NCI-H774 (cell line): ENCODE results near the gene SNX17.
A peak's percentile ranks its signal among the peaks of the same experiment; 100 is the strongest.
"Not testable (repeated sequence)": the region's sequence is repeated elsewhere in the genome, so short reads cannot be mapped to it uniquely, and the experiment has no call there.

ENCODE experiments used
- DNase-seq: peaks from one replicate; lab custom pipeline; 2025; lab: John Stamatoyannopoulos, UW

Gene SNX17

DNA sequence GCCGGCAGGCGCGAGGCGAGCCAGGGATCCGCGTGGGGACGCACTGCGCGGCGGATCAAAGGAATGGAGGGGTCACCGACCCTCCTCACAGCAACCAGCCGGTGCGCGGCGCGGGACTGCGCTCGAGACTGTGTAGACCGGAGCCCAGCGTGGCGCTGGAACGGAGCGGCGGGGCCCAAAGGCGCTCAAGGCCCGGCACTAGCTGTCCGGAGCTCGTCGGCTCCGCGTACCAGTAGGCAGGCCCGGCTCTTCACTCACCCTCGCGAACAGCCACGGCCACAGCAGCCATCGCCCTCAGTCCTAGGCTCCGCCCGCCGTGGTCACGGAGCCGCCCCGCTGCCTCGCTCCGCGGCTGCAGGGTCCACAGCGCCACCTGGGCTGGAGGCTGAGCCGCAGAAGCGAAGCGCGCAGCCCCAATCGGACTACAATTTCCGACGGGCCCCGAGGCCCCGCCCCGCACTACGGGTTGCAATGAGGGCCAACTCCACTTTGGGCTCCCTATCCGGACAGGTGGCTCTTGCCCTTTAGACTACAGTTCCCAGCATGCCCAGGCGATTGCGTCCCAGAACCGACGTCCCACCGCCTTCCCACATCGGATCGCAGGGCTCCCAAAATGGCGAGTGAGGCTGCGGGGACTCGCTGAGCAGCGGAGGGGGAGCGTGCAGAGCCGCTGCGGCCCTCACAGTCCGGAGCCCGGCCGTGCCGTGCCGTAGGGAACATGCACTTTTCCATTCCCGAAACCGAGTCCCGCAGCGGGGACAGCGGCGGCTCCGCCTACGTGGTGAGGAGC lies at the start of gene SNX17, which contains the start of gene EIF2B4:
TSS of gene SNX17 (plus strand) at position 591 of the 790 bp plus-strand sequence. CDS start at position 719, 128 bp downstream.
TSS of gene EIF2B4 (minus strand) at position 313 of the 790 bp plus-strand sequence. CDS start at position 289, 24 bp downstream.
- peak; percentile 97 for DNase-seq

DNA sequence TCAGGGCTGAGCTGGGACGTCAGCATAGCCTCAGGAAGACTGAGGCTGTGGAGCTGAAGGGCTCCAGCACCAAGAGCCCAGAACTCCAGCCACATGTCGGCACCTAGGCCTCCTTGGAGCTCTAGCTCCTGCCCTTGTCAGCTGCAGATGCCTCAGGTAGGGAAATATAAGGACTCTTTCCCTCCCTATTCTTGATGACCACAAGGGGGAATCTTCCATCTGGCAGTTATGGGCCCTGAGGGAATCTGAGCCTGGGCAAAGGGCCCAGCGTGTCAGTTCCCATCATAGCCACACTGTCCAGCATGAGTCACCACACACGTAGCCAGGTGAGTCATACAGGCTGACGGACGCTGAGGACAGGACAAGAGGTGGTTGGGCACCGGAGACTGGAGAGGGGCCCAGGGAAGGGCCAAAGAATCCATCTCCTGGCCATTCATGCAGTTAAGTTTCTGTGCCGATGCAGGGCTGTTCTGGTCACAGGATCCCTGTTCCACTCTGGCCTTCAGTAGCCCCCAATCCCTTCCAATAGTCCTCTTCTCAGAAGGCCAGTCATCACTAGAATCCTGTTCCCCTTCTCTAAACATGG lies 49.4 kb upstream of the SNX17 start:
- no peak for DNase-seq

- DNase-seq, result no peak
Measured at GRCh38 chr2:27322301-27322765, 48.1 kb upstream of the SNX17 start.

DNA sequence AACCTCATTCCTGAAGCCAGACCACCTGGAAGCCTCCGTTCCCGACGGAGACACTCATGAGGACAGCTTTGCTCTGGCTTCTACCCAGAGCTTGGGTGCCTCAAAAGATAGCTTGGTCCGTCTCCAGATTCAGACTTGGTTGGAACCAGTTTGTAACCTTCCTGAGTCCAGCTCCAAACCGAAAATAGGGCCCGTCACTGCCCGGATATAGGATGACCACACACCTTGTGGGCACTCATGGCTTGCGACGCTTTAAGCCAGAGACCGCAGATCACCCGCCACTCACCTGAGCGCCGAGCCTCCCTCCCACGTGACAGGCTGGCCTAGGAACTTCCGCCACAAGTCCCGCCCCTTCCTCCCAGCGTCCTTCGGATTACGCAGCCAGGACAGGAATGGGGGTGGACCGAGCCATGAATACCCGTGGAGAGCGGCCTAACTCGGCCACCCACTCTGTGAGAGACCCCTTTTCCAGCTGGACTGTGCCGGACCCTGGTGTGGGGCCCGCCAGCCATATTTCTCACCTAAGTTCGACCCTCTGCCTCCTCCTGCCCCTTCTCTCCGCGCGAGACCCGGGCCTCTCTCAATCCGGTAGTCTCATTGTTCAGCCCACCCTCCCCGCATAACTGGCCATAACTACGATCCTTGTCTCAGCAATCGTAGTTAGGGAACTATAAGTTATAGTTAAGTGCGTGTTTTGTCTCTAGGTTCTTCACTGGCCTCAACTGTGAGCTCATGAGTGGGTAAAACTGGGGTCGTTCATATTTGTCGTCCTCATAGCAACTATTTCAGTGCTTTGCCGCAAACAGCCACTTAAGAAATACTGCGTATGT lies 47.4 kb upstream of the SNX17 start, which contains the start of gene MPV17:
TSS of gene MPV17 (minus strand) at position 332 of the 830 bp plus-strand sequence. CDS start 580 bp downstream, outside the sequence.
- DNase-seq, result peak; percentile 85

GRCh38 chr2:27323596-27324285 lies 46.7 kb upstream of the SNX17 start:
- DNase-seq, result no peak

GRCh38 chr2:27324720-27325119 lies 45.7 kb upstream of the SNX17 start:
- DNase-seq, result no peak

DNA sequence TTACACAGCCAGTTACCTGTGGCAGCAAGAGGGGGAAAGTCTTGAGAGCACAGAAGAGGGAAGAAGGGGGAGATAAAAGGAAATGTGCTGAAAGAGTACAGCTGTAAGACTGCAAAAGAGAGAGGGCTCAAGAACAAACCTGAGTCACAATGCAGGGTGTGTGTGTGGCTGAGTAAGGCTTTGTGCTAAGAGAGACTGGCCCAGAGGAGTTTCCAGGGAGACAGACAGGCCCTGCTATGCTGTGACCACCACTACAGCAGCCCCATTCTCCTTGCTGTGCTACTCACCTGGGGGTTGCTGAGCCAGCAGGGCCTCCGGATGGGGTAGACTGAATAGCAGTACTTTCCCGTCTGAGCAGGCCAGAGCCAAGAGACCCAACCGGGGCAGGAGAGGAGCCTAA lies 35.1 kb upstream of the SNX17 start:
- DNase-seq, result no peak

GRCh38 chr2:27336173-27336572 lies 34.2 kb upstream of the SNX17 start:
- DNase-seq, result no peak

DNA sequence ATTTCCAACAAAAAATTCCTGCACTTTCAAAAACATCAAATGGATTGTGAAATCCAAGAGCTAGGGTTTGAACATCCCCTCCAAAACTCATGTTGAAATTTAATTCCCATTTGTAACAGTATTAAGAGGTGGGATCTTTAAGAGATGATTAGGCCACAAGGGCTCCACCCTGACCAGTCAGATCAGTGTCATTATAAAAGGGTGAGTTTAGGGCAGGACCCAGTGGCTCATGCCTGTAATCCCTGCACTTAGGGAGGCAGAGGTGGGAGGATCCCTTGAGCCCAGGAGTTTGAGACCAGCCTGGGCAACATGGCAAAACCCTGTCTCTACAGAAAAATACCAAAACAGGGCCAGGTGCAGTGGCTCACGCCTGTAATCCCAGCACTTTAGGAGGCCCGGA lies 22.8 kb upstream of the SNX17 start:
- no peak for DNase-seq

DNA sequence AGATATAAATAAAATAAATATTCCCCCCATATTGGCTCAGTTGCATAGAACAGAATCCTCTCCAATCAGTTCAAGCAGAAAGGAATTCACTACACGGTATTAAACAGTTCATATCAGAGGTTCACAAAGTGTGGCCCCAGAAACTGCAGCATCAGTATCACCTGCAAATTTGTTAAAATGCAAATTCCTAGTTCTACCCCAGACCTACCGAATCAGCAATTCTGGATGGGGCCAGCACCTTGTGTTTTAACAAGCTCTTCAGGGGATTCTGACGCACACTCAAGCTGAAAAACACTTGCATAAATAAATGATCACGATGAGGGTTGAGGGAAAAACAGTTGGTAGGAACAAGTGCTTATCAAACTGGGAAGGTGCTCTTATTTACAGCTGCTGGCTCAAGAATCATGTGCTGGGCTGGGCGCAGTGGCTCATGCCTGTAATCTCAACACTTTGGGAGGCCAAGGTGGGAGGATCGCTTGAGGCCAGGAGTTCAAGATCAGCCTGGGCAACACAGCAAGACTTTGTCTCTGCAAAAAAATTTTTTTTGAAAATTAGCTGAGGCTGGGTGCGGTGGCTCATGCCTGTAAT lies 20.2 kb upstream of the SNX17 start:
- no peak for DNase-seq

DNA sequence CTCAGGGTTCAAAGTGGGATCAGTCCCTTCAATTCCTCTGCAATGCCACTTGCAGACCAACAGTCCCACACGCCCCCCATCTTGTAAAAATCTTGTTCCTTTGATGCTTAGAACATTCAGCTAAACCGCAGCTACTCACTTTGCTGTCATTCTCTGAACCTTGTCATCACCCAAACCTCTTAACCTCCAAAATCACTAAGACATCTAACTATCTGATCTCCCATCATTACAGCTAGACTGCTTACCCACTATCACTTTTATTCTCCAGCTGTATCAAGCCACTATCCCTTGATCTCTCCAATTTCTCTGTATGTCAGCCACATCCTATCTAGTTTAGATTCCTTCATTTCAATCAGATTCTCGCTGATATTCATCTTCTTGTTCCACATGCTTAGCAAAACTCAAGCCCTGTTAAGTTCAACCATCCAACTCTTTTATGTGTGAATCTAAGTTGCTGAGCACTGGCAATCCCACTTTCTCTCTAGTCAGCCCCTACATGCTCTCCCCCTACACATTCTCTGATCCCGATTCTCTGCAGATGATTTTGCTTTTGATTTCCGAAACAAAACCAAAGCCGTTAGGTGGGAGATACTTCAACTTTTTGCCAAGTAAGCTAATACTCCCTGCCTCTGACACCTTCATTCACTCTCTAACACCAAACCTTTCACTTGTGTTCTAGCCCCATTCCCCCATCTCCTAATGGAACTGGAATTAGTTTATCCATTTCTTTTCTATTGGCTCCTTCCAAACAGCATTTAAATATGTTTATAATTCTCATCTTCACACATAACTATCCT lies 18.4 kb upstream of the SNX17 start:
- DNase-seq, result no peak

DNA sequence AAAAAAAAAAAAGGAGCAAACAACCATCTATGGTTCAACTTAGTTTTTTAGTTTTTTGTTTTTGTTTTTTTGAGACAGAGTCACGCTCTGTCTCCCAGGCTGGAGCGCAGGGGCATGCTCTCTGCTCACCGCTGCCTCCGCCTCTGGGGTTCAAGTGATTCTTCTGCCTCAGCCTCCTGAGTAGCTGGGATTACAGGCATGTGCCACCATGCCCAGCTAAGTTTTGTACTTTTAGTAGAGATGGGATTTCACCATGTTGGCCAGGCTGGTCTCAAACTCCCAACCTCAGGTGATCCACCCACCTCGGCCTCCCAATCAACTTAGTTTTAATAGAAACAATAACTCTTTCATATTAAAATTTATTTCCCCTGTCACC lies 17.0 kb upstream of the SNX17 start:
- DNase-seq, result not testable (repeated sequence)

- no peak for DNase-seq
Measured at GRCh38 chr2:27353762-27354596, 16.4 kb upstream of the SNX17 start.

GRCh38 chr2:27354597-27354927 lies 15.9 kb upstream of the SNX17 start:
- no peak for DNase-seq

DNA sequence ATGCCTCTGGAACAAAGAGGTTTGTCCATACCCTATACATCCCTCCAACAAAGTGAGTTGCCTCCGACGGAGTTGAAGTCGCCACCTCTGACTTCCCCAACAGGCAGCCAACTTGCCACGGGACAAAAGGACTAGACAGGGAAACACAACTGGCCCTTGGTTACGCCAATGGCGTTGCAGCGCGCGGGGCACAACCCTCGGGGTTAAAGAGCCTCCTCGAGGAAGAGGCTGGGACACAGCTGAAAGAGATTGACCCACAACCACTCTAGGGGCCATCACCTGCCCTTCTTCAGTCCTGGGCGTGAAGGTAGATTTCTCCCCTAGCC lies 14.4 kb upstream of the SNX17 start:
- peak; percentile 47 for DNase-seq

GRCh38 chr2:27356382-27357181 lies 13.8 kb upstream of the SNX17 start, which contains the start of gene GTF3C2:
GTF3C2 (minus strand) TSS chr2:27356764; CDS start chr2:27343554, 13,210 bp downstream.
- DNase-seq, result peak; percentile 94

DNA sequence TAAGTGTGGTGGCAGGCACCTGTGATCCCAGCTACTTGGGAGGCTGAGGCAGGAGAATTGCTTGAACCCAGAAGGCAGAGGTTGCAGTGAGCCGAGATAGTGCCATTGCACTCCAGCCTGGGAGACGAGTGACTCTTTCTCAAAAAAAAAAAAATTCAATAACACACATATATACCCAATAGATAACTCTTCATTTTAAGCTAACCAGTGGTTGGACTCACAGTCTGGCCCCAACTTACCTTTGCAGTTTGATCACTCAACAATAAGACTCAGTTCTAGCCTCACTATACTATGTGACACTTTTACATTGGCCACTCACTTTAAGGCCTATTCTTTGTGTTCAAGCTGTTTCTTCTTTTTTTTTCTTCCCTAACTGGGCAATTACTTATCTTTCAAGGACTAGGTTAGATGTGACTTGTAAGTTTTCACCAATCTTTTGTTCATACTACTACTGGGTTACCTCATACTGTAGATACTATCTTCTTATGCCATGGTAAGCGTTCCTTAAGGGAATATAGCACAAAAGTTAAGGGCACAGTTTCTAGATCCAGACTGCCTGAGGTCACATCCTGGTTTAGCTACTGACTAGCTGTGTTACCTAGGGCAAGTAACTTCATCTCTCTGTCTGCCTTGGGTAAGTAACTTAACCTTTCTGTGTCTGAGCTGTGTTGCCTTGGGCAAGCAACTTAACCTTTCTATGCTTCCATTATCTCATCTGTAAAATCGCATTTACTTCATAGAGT lies 7.6 kb upstream of the SNX17 start:
- no peak for DNase-seq

DNA sequence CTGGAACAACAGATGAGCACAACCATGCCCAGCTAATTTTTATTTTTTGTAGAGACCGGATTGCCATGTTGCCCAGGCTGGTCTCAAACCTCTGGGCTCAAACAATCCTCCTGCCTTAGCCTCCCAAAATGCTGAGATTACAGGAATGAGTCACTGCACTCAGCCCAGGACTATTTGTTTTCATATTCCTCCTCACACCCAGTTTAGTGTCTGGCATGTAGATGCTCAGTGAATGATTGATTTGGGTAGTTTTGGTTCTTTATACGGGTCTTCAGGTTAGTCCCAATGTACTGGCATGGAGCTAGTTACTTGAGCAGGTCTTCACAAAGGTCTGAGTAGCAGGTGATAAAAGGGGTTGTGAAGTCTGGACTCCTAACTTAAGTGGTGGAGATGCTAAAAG lies 6.5 kb upstream of the SNX17 start:
- DNase-seq, result no peak
